ENCODE measurements around the gene HRC.

HRC gene

DNA sequence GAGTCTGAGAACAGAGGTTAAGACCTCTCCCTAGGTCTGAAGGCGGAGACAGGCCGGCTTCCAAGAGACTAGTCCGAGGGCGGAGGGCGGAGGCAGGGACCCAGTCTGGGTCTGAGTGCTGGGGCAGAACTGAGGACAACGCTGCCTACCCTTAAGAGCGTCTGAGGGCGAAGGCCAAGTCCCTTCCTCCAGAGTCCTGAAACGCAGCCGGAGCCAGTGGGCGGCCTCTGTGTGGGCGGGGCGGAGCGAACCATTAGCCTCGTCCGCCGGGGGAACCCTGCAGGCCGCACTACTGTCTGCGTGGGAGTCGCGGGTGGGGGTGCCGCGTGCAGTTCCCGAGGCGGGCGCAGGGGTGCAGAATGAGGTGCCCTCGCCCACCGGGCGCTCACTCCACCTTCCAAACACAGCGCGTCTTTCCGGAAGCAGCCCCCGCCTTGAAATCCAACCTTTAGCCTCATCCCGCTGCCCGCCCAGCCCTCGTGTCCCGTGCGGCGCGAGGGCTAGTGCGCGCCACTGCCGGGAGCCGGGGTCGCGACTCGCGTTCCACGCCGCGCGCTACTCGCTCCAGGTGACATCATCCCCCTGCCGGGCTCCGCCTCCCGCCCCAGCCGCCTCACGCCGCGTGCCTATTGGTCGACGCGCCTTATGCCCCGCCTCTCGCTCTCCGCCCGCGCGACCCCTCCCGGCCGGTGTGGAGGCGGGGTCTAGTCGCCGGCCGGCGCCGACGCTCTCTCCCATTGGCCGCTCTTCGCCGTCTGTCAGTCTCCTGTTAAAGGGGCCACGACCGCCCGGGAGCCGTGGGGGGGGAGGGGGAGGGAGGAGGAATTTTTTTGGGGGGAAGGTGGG, 36.4 kb downstream of the HRC start, which contains the start of gene C19orf73:
Gene C19orf73, minus strand, starts transcription at position 579 of the 846 bp plus-strand sequence. Its CDS starts 121 bp downstream, at position 458.
- H2BK15ac ChIP-seq (replicated peaks; ENCODE audit: low read depth) = no peak within 1 kb of the TSS
- H3K79me2 ChIP-seq (ENCODE audit: control insufficient read depth, insufficient read depth, low read length) = no peaks in the 10 kb centered on the region
- peak within 1 kb of the TSS; percentile 93 for H3K56ac ChIP-seq (ENCODE audit: low read length)
- H3K27ac ChIP-seq (ENCODE audit: low read depth, low read length) = peak within 1 kb of the TSS; percentile 15
- no peak within 1 kb of the TSS for H4K8ac ChIP-seq (ENCODE audit: low read depth, low read length)
- H3K27me3 ChIP-seq (ENCODE audit: insufficient read depth, low read length, poor library complexity) = peaks cover 7% of the 10 kb centered on the region
- H3K4me3 ChIP-seq (ENCODE audit: low read length) = peak within 1 kb of the TSS; percentile 64
- peak within 1 kb of the TSS; percentile 55 for H2BK5ac ChIP-seq (ENCODE audit: low read length)
- peak within 1 kb of the TSS; percentile 55 for H3K4me2 ChIP-seq (ENCODE audit: low read length)
- no peaks in the 10 kb centered on the region for H3K79me1 ChIP-seq (ENCODE audit: low read length)
- peak within 1 kb of the TSS; percentile 87 for H3K9ac ChIP-seq (ENCODE audit: low read length)
- H3K4me1 ChIP-seq (ENCODE audit: control insufficient read depth, low read depth, low read length) = no peaks in the 10 kb centered on the region
- peak; percentile 95 for DNase-seq
- no peak within 1 kb of the TSS for H4K5ac ChIP-seq (ENCODE audit: low read length)
- no peaks in the 10 kb centered on the region for H3K36me3 ChIP-seq (ENCODE audit: control insufficient read depth, insufficient read depth, low read length)
- no peak within 1 kb of the TSS for H2AK5ac ChIP-seq (ENCODE audit: low read length)
- peak within 1 kb of the TSS; percentile 75 for H3K4ac ChIP-seq (ENCODE audit: low read depth, low read length)
- H2BK120ac ChIP-seq (ENCODE audit: low read depth, low read length) = no peak within 1 kb of the TSS
- H3K23ac ChIP-seq (ENCODE audit: low read length) = no peak within 1 kb of the TSS
- H3K18ac ChIP-seq (ENCODE audit: low read length) = peak within 1 kb of the TSS; percentile 81
- no CpG with 5 or more reads among the region's 85 CpGs for WGBS (ENCODE audit: extremely low coverage, insufficient coverage, low lambda C conversion rate)

DNA sequence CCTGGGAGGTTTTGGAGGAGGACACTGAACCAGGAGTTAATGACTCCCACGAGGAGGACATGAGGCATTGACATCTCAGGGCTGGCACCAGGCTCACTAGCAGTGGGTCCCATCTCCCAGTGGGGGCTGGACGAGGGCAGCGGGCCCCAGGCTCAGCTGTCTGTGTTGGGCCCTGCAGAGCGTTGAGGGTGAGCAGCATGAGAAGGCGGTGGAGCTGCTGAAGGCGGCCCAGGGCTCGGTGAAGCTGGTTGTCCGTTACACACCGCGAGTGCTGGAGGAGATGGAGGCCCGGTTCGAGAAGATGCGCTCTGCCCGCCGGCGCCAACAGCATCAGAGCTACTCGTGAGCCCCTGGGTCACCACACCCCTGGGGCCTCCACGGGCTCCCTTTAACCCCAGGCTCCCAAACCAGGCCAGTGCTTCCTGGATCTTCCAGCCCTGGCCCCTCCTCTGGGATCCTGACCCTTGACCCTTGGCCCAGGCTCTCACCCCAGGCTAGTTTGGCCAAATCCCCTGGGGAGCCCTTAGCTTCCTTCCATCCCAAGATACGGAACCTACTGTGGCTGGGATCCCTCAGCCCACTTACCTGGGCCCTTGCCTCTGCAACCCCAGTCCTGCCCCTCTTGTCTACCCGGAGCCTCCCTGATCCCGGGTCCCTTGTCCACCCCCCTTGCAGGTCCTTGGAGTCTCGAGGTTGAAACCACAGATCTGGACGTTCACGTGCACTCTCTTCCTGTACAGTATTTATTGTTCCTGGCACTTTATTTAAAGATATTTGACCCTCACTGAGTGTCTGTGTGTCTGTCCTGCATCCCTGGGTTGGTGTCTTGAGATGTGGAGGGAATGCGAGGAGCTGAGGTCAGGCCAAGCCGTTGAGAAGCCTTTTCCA, 37.3 kb downstream of the HRC start:
- Histone ChIP-seq H2BK5ac (ENCODE audit: low read length) (no peak overlapping the region), H3K9ac (ENCODE audit: low read length) (peak overlapping the region; percentile 87), H2BK120ac (ENCODE audit: low read depth, low read length) (no peak overlapping the region), H3K56ac (ENCODE audit: low read length) (peak overlapping the region; percentile 93), H2BK15ac (replicated peaks; ENCODE audit: low read depth) (no peak overlapping the region), H3K4me2 (ENCODE audit: low read length) (peak overlapping the region; percentile 55), H3K27me3 (ENCODE audit: insufficient read depth, low read length, poor library complexity) (peaks cover 7% of the 10 kb centered on the region), H3K4ac (ENCODE audit: low read depth, low read length) (no peak overlapping the region), H3K4me1 (ENCODE audit: control insufficient read depth, low read depth, low read length) (no peaks in the 10 kb centered on the region), H3K36me3 (ENCODE audit: control insufficient read depth, insufficient read depth, low read length) (no peaks in the 10 kb centered on the region), H3K79me1 (ENCODE audit: low read length) (no peaks in the 10 kb centered on the region), H4K8ac (ENCODE audit: low read depth, low read length) (no peak overlapping the region), H3K79me2 (ENCODE audit: control insufficient read depth, insufficient read depth, low read length) (no peaks in the 10 kb centered on the region), H3K18ac (ENCODE audit: low read length) (no peak overlapping the region), H3K23ac (ENCODE audit: low read length) (no peak overlapping the region), H3K4me3 (ENCODE audit: low read length) (peak overlapping the region; percentile 64), H2AK5ac (ENCODE audit: low read length) (no peak overlapping the region), H3K27ac (ENCODE audit: low read depth, low read length) (no peak overlapping the region), H4K5ac (ENCODE audit: low read length) (no peak overlapping the region)
- no peak for DNase-seq
- WGBS (ENCODE audit: extremely low coverage, insufficient coverage, low lambda C conversion rate) = no CpG with 5 or more reads among the region's 26 CpGs

DNA sequence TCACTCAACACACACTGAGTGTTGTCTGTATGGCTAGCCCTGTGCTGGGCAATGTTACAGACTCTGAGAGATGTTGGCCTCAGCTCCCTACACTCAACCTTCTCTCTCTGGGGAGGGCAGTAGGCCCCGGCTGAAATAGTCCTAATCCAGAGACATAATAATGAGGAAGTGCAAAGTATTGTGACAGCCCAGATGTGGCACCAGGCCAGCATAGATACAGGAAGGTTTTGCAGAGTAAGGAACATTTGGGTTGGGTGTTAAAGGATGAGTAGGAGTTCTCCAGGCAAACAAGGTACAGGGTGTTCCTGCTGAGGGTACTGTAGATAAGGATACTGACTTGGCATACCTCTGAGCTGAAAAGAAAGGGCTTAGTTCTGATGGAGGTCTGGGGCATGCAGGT, 38.7 kb downstream of the HRC start:
- H3K23ac ChIP-seq (ENCODE audit: low read length) = no peak overlapping the region
- H3K18ac ChIP-seq (ENCODE audit: low read length) = no peak overlapping the region
- DNase-seq = no peak
- no peak overlapping the region for H2BK15ac ChIP-seq (replicated peaks; ENCODE audit: low read depth)
- no peak overlapping the region for H2BK120ac ChIP-seq (ENCODE audit: low read depth, low read length)
- no peak overlapping the region for H4K5ac ChIP-seq (ENCODE audit: low read length)
- H3K27ac ChIP-seq (ENCODE audit: low read depth, low read length) = no peak overlapping the region
- H3K4me1 ChIP-seq (ENCODE audit: control insufficient read depth, low read depth, low read length) = no peaks in the 10 kb centered on the region
- no peaks in the 10 kb centered on the region for H3K36me3 ChIP-seq (ENCODE audit: control insufficient read depth, insufficient read depth, low read length)
- H2AK5ac ChIP-seq (ENCODE audit: low read length) = no peak overlapping the region
- no peaks in the 10 kb centered on the region for H3K79me2 ChIP-seq (ENCODE audit: control insufficient read depth, insufficient read depth, low read length)
- no peak overlapping the region for H3K4me2 ChIP-seq (ENCODE audit: low read length)
- no peak overlapping the region for H3K4ac ChIP-seq (ENCODE audit: low read depth, low read length)
- H3K56ac ChIP-seq (ENCODE audit: low read length) = no peak overlapping the region
- no peak overlapping the region for H3K9ac ChIP-seq (ENCODE audit: low read length)
- peaks cover 7% of the 10 kb centered on the region for H3K27me3 ChIP-seq (ENCODE audit: insufficient read depth, low read length, poor library complexity)
- H2BK5ac ChIP-seq (ENCODE audit: low read length) = no peak overlapping the region
- H3K4me3 ChIP-seq (ENCODE audit: low read length) = no peak overlapping the region
- no CpG with 5 or more reads among the region's 1 CpG for WGBS (ENCODE audit: extremely low coverage, insufficient coverage, low lambda C conversion rate)
- H3K79me1 ChIP-seq (ENCODE audit: low read length) = no peaks in the 10 kb centered on the region
- H4K8ac ChIP-seq (ENCODE audit: low read depth, low read length) = no peak overlapping the region

- no peaks in the 10 kb centered on the region for H3K79me1 ChIP-seq (ENCODE audit: low read length)
- H2BK5ac ChIP-seq (ENCODE audit: low read length) = no peak overlapping the region
- H3K4ac ChIP-seq (ENCODE audit: low read depth, low read length) = no peak overlapping the region
- DNase-seq = peak; percentile 75
- H2AK5ac ChIP-seq (ENCODE audit: low read length) = no peak overlapping the region
- H3K9ac ChIP-seq (ENCODE audit: low read length) = peak overlapping the region; percentile 80
- H3K27ac ChIP-seq (ENCODE audit: low read depth, low read length) = no peak overlapping the region
- H3K27me3 ChIP-seq (ENCODE audit: insufficient read depth, low read length, poor library complexity) = no peaks in the 10 kb centered on the region
- no peaks in the 10 kb centered on the region for H3K36me3 ChIP-seq (ENCODE audit: control insufficient read depth, insufficient read depth, low read length)
- H3K4me3 ChIP-seq (ENCODE audit: low read length) = peak overlapping the region; percentile 59
- WGBS (ENCODE audit: extremely low coverage, insufficient coverage, low lambda C conversion rate) = no CpG with 5 or more reads among the region's 68 CpGs
- no peak overlapping the region for H2BK15ac ChIP-seq (replicated peaks; ENCODE audit: low read depth)
- peak overlapping the region; percentile 90 for H3K56ac ChIP-seq (ENCODE audit: low read length)
- H3K4me2 ChIP-seq (ENCODE audit: low read length) = peak overlapping the region; percentile 74
- H2BK120ac ChIP-seq (ENCODE audit: low read depth, low read length) = no peak overlapping the region
- peak overlapping the region; percentile 92 for H3K23ac ChIP-seq (ENCODE audit: low read length)
- no peaks in the 10 kb centered on the region for H3K4me1 ChIP-seq (ENCODE audit: control insufficient read depth, low read depth, low read length)
- no peaks in the 10 kb centered on the region for H3K79me2 ChIP-seq (ENCODE audit: control insufficient read depth, insufficient read depth, low read length)
- no peak overlapping the region for H4K8ac ChIP-seq (ENCODE audit: low read depth, low read length)
- H4K5ac ChIP-seq (ENCODE audit: low read length) = no peak overlapping the region
- H3K18ac ChIP-seq (ENCODE audit: low read length) = peak overlapping the region; percentile 83
Measured at GRCh38 chr19:49114630-49115363, 40.4 kb downstream of the HRC start.

DNA sequence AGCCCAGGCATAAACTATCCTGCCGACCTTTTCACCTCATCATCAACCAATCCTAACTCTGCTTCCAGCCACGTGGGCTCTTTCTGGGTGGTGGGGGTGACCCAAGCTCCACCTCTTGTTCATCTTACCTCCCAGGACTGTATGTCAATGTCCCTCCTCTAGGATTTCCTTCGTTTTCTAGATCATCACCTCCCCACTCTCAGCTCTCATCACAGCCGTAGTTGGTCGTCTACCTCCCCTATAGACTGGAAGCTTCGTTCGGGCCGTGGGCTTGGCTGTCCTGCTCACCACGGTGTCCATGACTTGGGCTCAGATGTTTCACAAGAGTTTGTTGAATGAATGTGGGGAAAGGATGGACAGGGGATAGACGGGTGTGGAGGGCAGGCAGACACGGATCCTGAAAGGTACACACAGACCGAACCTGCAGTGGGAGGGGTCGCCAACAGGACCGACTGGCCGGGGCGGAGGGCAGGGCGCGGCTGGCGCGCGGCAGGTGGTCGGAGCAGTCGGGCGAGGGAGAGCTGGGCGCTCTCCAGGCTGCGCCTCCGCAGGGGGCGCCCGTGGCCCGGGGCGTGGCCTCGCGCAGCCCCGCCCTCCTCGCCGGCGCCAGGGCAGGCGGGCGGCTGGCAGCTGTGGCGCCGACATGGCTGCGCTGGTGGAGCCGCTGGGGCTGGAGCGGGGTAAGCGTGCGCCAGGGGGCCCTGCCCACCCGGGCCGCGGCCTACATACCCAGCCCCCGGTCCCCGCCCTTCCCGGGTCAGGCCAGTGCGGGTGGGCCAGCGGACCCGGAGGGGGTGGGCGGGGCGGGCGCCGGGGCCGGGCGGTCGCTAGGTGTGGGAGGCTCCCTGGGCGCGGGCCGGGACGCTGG, 41.2 kb downstream of the HRC start, which contains the start of gene LIN7B:
Gene LIN7B, plus strand, starts transcription at position 609 of the 868 bp plus-strand sequence. Its CDS starts 35 bp downstream, at position 644.
- Histone ChIP-seq H3K4me3 (ENCODE audit: low read length) (peak within 1 kb of the TSS; percentile 59), H2BK120ac (ENCODE audit: low read depth, low read length) (no peak within 1 kb of the TSS), H3K4me2 (ENCODE audit: low read length) (peak within 1 kb of the TSS; percentile 74), H3K4ac (ENCODE audit: low read depth, low read length) (no peak within 1 kb of the TSS), H3K18ac (ENCODE audit: low read length) (peak within 1 kb of the TSS; percentile 83), H2AK5ac (ENCODE audit: low read length) (no peak within 1 kb of the TSS), H4K5ac (ENCODE audit: low read length) (no peak within 1 kb of the TSS), H3K79me1 (ENCODE audit: low read length) (no peaks in the 10 kb centered on the region), H3K27me3 (ENCODE audit: insufficient read depth, low read length, poor library complexity) (no peaks in the 10 kb centered on the region), H4K8ac (ENCODE audit: low read depth, low read length) (no peak within 1 kb of the TSS), H3K23ac (ENCODE audit: low read length) (peak within 1 kb of the TSS; percentile 92), H3K9ac (ENCODE audit: low read length) (peak within 1 kb of the TSS; percentile 80), H3K27ac (ENCODE audit: low read depth, low read length) (no peak within 1 kb of the TSS), H3K56ac (ENCODE audit: low read length) (peak within 1 kb of the TSS; percentile 90), H3K36me3 (ENCODE audit: control insufficient read depth, insufficient read depth, low read length) (peaks cover 1% of the 10 kb centered on the region), H3K4me1 (ENCODE audit: control insufficient read depth, low read depth, low read length) (no peaks in the 10 kb centered on the region), H3K79me2 (ENCODE audit: control insufficient read depth, insufficient read depth, low read length) (no peaks in the 10 kb centered on the region), H2BK5ac (ENCODE audit: low read length) (no peak within 1 kb of the TSS), H2BK15ac (replicated peaks; ENCODE audit: low read depth) (no peak within 1 kb of the TSS)
- no CpG with 5 or more reads among the region's 66 CpGs for WGBS (ENCODE audit: extremely low coverage, insufficient coverage, low lambda C conversion rate)
- peak; percentile 82 for DNase-seq

Measured in mesendoderm (in vitro differentiated cells).